K562 (cell line): Measurements from ENCODE around the gene SORCS2. TPM values are rescaled to one million over a fixed set of nuclear protein-coding genes. Genes with fewer than 3 reads are reported as not detected.

ENCODE experiments used
- BRCA1 ChIP-seq, 2 experiments: fragments of 450-650 bp in 1 of 2; sonication (generic) in 1 of 2; formaldehyde crosslinking in 1 of 2; IDR thresholded peaks; 2 replicates each; pipeline versions ENCODE4 v1.5.0 to v1.6.1; 2017 to 2020; ENCODE audit warnings: mild to moderate bottlenecking in 1 of 2, missing genetic modification reagents in 1 of 2
- NFATC3 ChIP-seq: fragments of 450-650 bp; IDR thresholded peaks from 2 replicates; pipeline ENCODE4 v1.6.1; 2017; ENCODE audit warnings: mild to moderate bottlenecking
- NR3C1 ChIP-seq: sonication (generic); formaldehyde crosslinking; IDR thresholded peaks from 2 replicates; pipeline ENCODE4 v1.8.1; 2022; ENCODE audit warnings: missing genetic modification reagents
- PATZ1 ChIP-seq: fragments of 250-450 bp; sonication (Bioruptor Pico); IDR thresholded peaks from 2 replicates; pipeline ENCODE4 v1.5.0; 2020; ENCODE audit warnings: mild to moderate bottlenecking, borderline replicate concordance
- PHB ChIP-seq: fragments of 250-450 bp; sonication (Bioruptor Pico); IDR thresholded peaks from 2 replicates; pipeline ENCODE4 v1.5.0; 2021
- SREBF2 ChIP-seq: sonication (generic); formaldehyde crosslinking; IDR thresholded peaks from 2 replicates; pipeline ENCODE4 v1.4.0; 2020; ENCODE audit warnings: mild to moderate bottlenecking, missing genetic modification reagents
- TEAD4 ChIP-seq, 2 experiments: sonication (generic) in 1 of 2; formaldehyde crosslinking in 1 of 2; IDR thresholded peaks; 2 replicates each; pipeline versions ENCODE4 v1.6.1 to v1.8.0; 2012 to 2022; ENCODE audit warnings: borderline replicate concordance in 1 of 2, inconsistent platforms in 1 of 2, low read length in 1 of 2, mild to moderate bottlenecking in 1 of 2, missing genetic modification reagents in 1 of 2
- ZFP91 ChIP-seq: sonication (generic); formaldehyde crosslinking; IDR thresholded peaks from 2 replicates; pipeline ENCODE4 v1.8.0; 2022; ENCODE audit warnings: mild to moderate bottlenecking, missing genetic modification reagents
- ZNF232 ChIP-seq: sonication (generic); formaldehyde crosslinking; IDR thresholded peaks from 2 replicates; pipeline ENCODE4 v1.8.0; 2022; ENCODE audit warnings: mild to moderate bottlenecking, missing genetic modification reagents
- ZNF609 ChIP-seq: sonication (generic); formaldehyde crosslinking; IDR thresholded peaks from 2 replicates; pipeline ENCODE4 v1.8.1; 2023; ENCODE audit warnings: missing genetic modification reagents, mild to moderate bottlenecking, borderline replicate concordance
- polyA plus RNA-seq, 8 experiments: library from polyadenylated mRNA; depleted of rRNA in 4 of 8; stranded (reverse) in 5 of 8; unstranded in 3 of 8; fragments of >200 nt; fragmentation: Nextera tagmentation in 2 of 8; fragmentation: Illumina TruSeq in 1 of 8; extraction: Ambion mirVana in 2 of 8; extraction: Trizol in 1 of 8; gene quantifications; 2 replicates each; pipeline versions ENCODE4 v1.2.1 to v1.2.3, GENCODE V29; 2011 to 2014; ENCODE audit warnings: inconsistent platforms in 1 of 8, missing spikeins in 1 of 8
- total RNA-seq, 7 experiments: library from RNA; depleted of rRNA in 6 of 7; stranded (reverse); fragments of >200 nt in 6 of 7; fragmentation: Illumina TruSeq in 2 of 7; extraction: Trizol in 2 of 7; gene quantifications; 2 replicates each; pipeline versions ENCODE4 v1.2.1 to v1.2.3, GENCODE V29; 2011 to 2021; ENCODE audit warnings: low replicate concordance in 1 of 7
- TF ChIP-seq, protein P1 (sequence below): fragments of 450-650 bp; IDR thresholded peaks from 2 replicates; pipeline ENCODE4 v1.6.1; 2016
- TF ChIP-seq, protein P2 (sequence below): fragments of 450-650 bp; formaldehyde crosslinking; IDR thresholded peaks from 2 replicates; pipeline ENCODE4 v1.4.0; 2020; ENCODE audit warnings: mild to moderate bottlenecking, mixed read lengths

Gene SORCS2
- total and polyA plus RNA-seq, 9 of the 15 experiments (the other 6 are each of a cell fraction or from before 2014, with no cell fraction given): not detected

DNA sequence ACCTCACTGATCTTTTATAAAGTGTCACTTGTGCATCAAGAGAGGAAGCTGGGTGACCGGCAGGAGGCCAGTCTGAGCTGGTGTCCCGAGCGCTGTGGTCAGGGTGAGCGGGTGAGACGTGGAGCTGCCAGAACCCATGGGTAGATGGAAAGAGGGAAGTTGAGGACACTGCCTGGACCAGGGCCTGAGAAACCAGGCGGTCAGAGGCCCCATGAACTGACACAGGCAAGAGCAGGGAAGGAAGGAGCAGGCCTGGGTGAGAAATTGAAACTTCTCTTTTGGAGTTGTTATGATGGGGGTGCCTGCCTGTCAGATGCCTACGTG lies 554.7 kb downstream of the SORCS2 start (continued):
- TF ChIP-seq ZNF609 (CRISPR knock-in tag): no peak
- no peak for TF ChIP-seq NFATC3
- TF ChIP-seq, protein P1, sequence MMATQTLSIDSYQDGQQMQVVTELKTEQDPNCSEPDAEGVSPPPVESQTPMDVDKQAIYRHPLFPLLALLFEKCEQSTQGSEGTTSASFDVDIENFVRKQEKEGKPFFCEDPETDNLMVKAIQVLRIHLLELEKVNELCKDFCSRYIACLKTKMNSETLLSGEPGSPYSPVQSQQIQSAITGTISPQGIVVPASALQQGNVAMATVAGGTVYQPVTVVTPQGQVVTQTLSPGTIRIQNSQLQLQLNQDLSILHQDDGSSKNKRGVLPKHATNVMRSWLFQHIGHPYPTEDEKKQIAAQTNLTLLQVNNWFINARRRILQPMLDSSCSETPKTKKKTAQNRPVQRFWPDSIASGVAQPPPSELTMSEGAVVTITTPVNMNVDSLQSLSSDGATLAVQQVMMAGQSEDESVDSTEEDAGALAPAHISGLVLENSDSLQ: no peak
- no peak for TF ChIP-seq ZNF232 (CRISPR knock-in tag)
- TF ChIP-seq TEAD4 (IDR thresholded peaks at IDR 0.05; ENCODE audit: low read length): no peak
- no peak for TF ChIP-seq TEAD4 (CRISPR knock-in tag; IDR thresholded peaks at IDR 0.05; ENCODE audit: borderline replicate concordance)
- TF ChIP-seq PATZ1: no peak
- TF ChIP-seq, protein P2, sequence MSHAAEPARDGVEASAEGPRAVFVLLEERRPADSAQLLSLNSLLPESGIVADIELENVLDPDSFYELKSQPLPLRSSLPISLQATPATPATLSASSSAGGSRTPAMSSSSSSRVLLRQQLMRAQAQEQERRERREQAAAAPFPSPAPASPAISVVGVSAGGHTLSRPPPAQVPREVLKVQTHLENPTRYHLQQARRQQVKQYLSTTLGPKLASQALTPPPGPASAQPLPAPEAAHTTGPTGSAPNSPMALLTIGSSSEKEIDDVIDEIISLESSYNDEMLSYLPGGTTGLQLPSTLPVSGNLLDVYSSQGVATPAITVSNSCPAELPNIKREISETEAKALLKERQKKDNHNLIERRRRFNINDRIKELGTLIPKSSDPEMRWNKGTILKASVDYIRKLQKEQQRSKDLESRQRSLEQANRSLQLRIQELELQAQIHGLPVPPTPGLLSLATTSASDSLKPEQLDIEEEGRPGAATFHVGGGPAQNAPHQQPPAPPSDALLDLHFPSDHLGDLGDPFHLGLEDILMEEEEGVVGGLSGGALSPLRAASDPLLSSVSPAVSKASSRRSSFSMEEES (CRISPR knock-in tag): no peak
- TF ChIP-seq SREBF2: no peak
- no peak for TF ChIP-seq PHB (CRISPR knock-in tag)
- TF ChIP-seq BRCA1 (IDR thresholded peaks at IDR 0.05): no peak
- no peak for TF ChIP-seq BRCA1 (CRISPR knock-in tag; IDR thresholded peaks at IDR 0.05)
- TF ChIP-seq ZFP91 (CRISPR knock-in tag): no peak
- no peak for TF ChIP-seq NR3C1
